Transverse colon (tissue), 4 donors: ENCODE results near the gene STAB2.

Experiments
- CTCF ChIP-seq, 5 experiments: fragments of 200-600 bp in 3 of 5; fragments of 450-650 bp in 2 of 5; sonication (generic) in 3 of 5; IDR thresholded peaks; 1 replicate in 2 of 5; 2 replicates in 3 of 5; pipeline ENCODE4 v1.5.1; 2016 to 2017; ENCODE audit warnings: antibody characterized with exemption in 5 of 5, inconsistent platforms in 3 of 5, mild to moderate bottlenecking in 2 of 5, moderate library complexity in 1 of 5
- EP300 ChIP-seq: sonication (generic); formaldehyde crosslinking; IDR thresholded peaks from one replicate; pipeline ENCODE4 v1.6.1; 2017; ENCODE audit warnings: antibody characterized with exemption, low read depth
- POLR2A ChIP-seq: fragments of 450-650 bp; IDR thresholded peaks from one replicate; pipeline ENCODE4 v1.6.1; 2016; ENCODE audit warnings: antibody characterized with exemption, mild to moderate bottlenecking, moderate library complexity
- POLR2AphosphoS5 ChIP-seq, 3 donors: sonication (generic); formaldehyde crosslinking; IDR thresholded peaks; one replicate each; pipeline ENCODE4 v1.6.1; 2016; ENCODE audit warnings: antibody characterized with exemption in 3 of 3

GRCh38 chr12:103774977-103775560 is 188.0 kb downstream of the STAB2 start:
- no peak for TF ChIP-seq CTCF (IDR thresholded peaks at IDR 0.05)
- no peak for TF ChIP-seq POLR2A
- no peak for TF ChIP-seq POLR2AphosphoS5 (IDR thresholded peaks at IDR 0.05)
- no peak for TF ChIP-seq EP300
